H9 (cell line): Measurements from ENCODE around the gene SIGLEC10. TPM values are rescaled to one million over a fixed set of nuclear protein-coding genes. Genes with fewer than 3 reads are reported as not detected.

Experiments used
- DNase-seq: peaks from one replicate; pipeline ENCODE4 v3.0.0-alpha.2; 2017
- H2AFZ ChIP-seq: one replicate; pipeline ENCODE4 v1.6.1; 2013; ENCODE audit warnings: mild to moderate bottlenecking, low read length, control low read depth, moderate library complexity
- H2AK5ac ChIP-seq: 2 replicates; pipeline ENCODE4 v1.6.1; 2013; ENCODE audit warnings: low read length, control low read depth, mixed read lengths; ENCODE audit not compliant: insufficient read length
- H2BK120ac ChIP-seq: one replicate; pipeline ENCODE4 v1.6.1; 2013; ENCODE audit warnings: low read depth, mild to moderate bottlenecking, low read length, control low read depth, inconsistent platforms; ENCODE audit not compliant: poor library complexity, severe bottlenecking
- H2BK12ac ChIP-seq: 2 replicates; pipeline ENCODE4 v1.6.1; 2013; ENCODE audit warnings: low read length, control low read depth, mixed read lengths, low read depth; ENCODE audit not compliant: insufficient read length
- H2BK15ac ChIP-seq: 2 replicates; pipeline ENCODE4 v1.6.1; 2013; ENCODE audit warnings: low read depth, low read length, control low read depth
- H2BK20ac ChIP-seq: one replicate; pipeline ENCODE4 v1.6.1; 2013; ENCODE audit warnings: low read depth, mild to moderate bottlenecking, low read length, control low read depth, inconsistent platforms; ENCODE audit not compliant: poor library complexity, severe bottlenecking
- H2BK5ac ChIP-seq: 2 replicates; pipeline ENCODE4 v1.6.1; 2013; ENCODE audit warnings: low read length, control low read depth, mixed read lengths; ENCODE audit not compliant: insufficient read length
- H3K14ac ChIP-seq: 2 replicates; pipeline ENCODE4 v1.6.1; 2013; ENCODE audit warnings: low read length, control low read depth; ENCODE audit not compliant: insufficient read depth
- H3K18ac ChIP-seq: 2 replicates; pipeline ENCODE4 v1.6.1; 2013; ENCODE audit warnings: low read depth, mild to moderate bottlenecking, mixed read lengths, low read length, control low read depth; ENCODE audit not compliant: insufficient read length
- H3K23ac ChIP-seq: 2 replicates; pipeline ENCODE4 v1.6.1; 2013; ENCODE audit warnings: low read length, control low read depth, mixed read lengths, low read depth; ENCODE audit not compliant: insufficient read length
- H3K23me2 ChIP-seq: 2 replicates; pipeline ENCODE4 v1.6.1; 2013; ENCODE audit warnings: low read depth, mild to moderate bottlenecking, mixed read lengths, low read length, control low read depth; ENCODE audit not compliant: insufficient read length, poor library complexity, severe bottlenecking
- H3K27ac ChIP-seq: 2 replicates; pipeline ENCODE4 v1.5.1; 2013; ENCODE audit warnings: low read length, control low read depth, mixed read lengths, low read depth; ENCODE audit not compliant: insufficient read length
- H3K27me3 ChIP-seq: 2 replicates; pipeline ENCODE4 v1.6.1; 2013; ENCODE audit warnings: low read length, control low read depth, inconsistent platforms; ENCODE audit not compliant: insufficient read depth
- H3K4ac ChIP-seq: 2 replicates; pipeline ENCODE4 v1.6.1; 2013; ENCODE audit warnings: low read depth, mild to moderate bottlenecking, control low read depth, inconsistent platforms, low read length, moderate library complexity
- H3K4me1 ChIP-seq: 2 replicates; pipeline ENCODE4 v1.6.1; 2013; ENCODE audit warnings: low read length, control low read depth, inconsistent platforms; ENCODE audit not compliant: insufficient read depth
- H3K4me2 ChIP-seq: 2 replicates; pipeline ENCODE4 v1.6.1; 2013; ENCODE audit warnings: low read length, control low read depth, mixed read lengths; ENCODE audit not compliant: insufficient read length, insufficient read depth
- H3K56ac ChIP-seq: 2 replicates; pipeline ENCODE4 v1.6.1; 2013; ENCODE audit warnings: low read depth, mild to moderate bottlenecking, mixed read lengths, low read length, control low read depth; ENCODE audit not compliant: insufficient read length
- H3K79me1 ChIP-seq: 2 replicates; pipeline ENCODE4 v1.6.1; 2013; ENCODE audit warnings: low read depth, mild to moderate bottlenecking, moderate library complexity, low read length, control low read depth, inconsistent platforms; ENCODE audit not compliant: insufficient read depth, poor library complexity, severe bottlenecking
- H3K79me2 ChIP-seq: 2 replicates; pipeline ENCODE4 v1.6.1; 2013; ENCODE audit warnings: low read length, control low read depth, inconsistent platforms; ENCODE audit not compliant: insufficient read depth
- H3K9ac ChIP-seq: 2 replicates; pipeline ENCODE4 v1.6.1; 2013; ENCODE audit warnings: low read length, control low read depth, mixed read lengths; ENCODE audit not compliant: insufficient read length; ENCODE audit errors: extremely low read depth
- H3K9me3 ChIP-seq: one replicate; pipeline ENCODE4 v1.6.1; 2013; ENCODE audit warnings: low read depth, low read length, inconsistent platforms; ENCODE audit not compliant: control insufficient read depth
- H3T11ph ChIP-seq: one replicate; pipeline ENCODE4 v1.6.1; 2013; ENCODE audit warnings: mild to moderate bottlenecking, low read length, control low read depth, inconsistent platforms
- H4K20me1 ChIP-seq: one replicate; pipeline ENCODE4 v1.6.1; 2013; ENCODE audit not compliant: control insufficient read depth, insufficient read length, insufficient read depth
- H4K5ac ChIP-seq: 2 replicates; pipeline ENCODE4 v1.6.1; 2013; ENCODE audit warnings: low read depth, mild to moderate bottlenecking, mixed read lengths, low read length, control low read depth; ENCODE audit not compliant: insufficient read length
- H4K8ac ChIP-seq: replicated peaks from 2 replicates; pipeline ENCODE4 v1.6.1; 2013; ENCODE audit warnings: low read length, control low read depth, mixed read lengths, low read depth; ENCODE audit not compliant: insufficient read length
- H4K91ac ChIP-seq: 2 replicates; pipeline ENCODE4 v1.6.1; 2013; ENCODE audit warnings: low read depth, mild to moderate bottlenecking, moderate library complexity, mixed read lengths, low read length, control low read depth; ENCODE audit not compliant: insufficient read length
- H3K27ac Mint-ChIP-seq, 3 experiments: 2 replicates in 2 of 3; 3 replicates in 1 of 3; pipeline ENCODE4 v1.8.0; 2020 to 2021; ENCODE audit warnings: mixed read lengths in 3 of 3, mild to moderate bottlenecking in 1 of 3, moderate library complexity in 1 of 3
- H3K27me3 Mint-ChIP-seq: 2 replicates; pipeline ENCODE4 v1.8.0; 2021; ENCODE audit warnings: low read depth, mild to moderate bottlenecking, moderate library complexity, mixed read lengths
- H3K36me3 Mint-ChIP-seq, 3 experiments: 2 replicates in 2 of 3; 3 replicates in 1 of 3; pipeline ENCODE4 v1.8.0; 2020 to 2021; ENCODE audit warnings: low read depth in 3 of 3, mixed read lengths in 3 of 3; ENCODE audit not compliant: insufficient read depth in 1 of 3
- H3K4me1 Mint-ChIP-seq, 2 experiments: 2 replicates each; pipeline ENCODE4 v1.8.0; 2020; ENCODE audit warnings: mixed read lengths in 2 of 2
- H3K4me3 Mint-ChIP-seq, 2 experiments: 2 replicates in 1 of 2; 3 replicates in 1 of 2; pipeline ENCODE4 v1.8.0; 2020 to 2021; ENCODE audit warnings: mild to moderate bottlenecking in 2 of 2, mixed read lengths in 2 of 2, moderate library complexity in 1 of 2
- H3K9me3 Mint-ChIP-seq, 2 experiments: 2 replicates in 1 of 2; 3 replicates in 1 of 2; pipeline ENCODE4 v1.8.0; 2020; ENCODE audit warnings: mild to moderate bottlenecking in 2 of 2, mixed read lengths in 2 of 2, moderate library complexity in 1 of 2
- WGBS: extraction: QIAGEN DNeasy Blood & Tissue Kit; methylation state at CpG from one replicate; pipeline ENCODE4 v1.1.7; 2013; ENCODE audit warnings: missing lambda C conversion rate, low lambda C conversion rate, mixed read lengths; ENCODE audit not compliant: insufficient read length; ENCODE audit errors: extremely low coverage; 5-methylcytosine and 5-hydroxymethylcytosine counted together
- total RNA-seq: library from RNA; stranded (reverse); gene quantifications from 2 replicates; pipeline ENCODE4 v1.2.1, GENCODE V29; 2021
- TF ChIP-seq, protein P1 (sequence below): fragments of 200-600 bp; sonication (generic); conservative IDR thresholded peaks from 3 replicates; pipeline ENCODE4 v1.8.0; 2021; ENCODE audit warnings: antibody characterized with exemption, mild to moderate bottlenecking

Gene SIGLEC10
- total RNA-seq, 1 experiment from 2014 or later = not detected

DNA sequence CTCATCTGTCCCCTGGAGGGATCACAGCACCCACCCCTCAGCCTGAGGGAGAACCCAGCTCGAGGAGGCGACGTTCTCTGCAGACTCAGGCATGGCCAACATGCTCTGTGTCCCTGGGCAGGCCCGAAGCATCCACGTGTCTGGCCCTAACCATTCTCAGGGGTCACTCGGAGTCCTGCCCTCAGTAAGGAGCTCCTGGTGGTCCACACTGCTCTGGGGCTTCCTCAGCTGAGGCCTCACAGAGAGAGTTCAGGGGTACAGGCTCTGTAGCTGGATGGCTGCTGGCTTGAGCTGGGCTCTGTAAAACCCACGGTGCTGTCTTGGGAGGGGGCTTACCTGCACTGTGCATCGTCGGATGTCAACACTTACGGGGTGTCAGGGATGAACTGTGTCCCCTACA is 45.2 kb upstream of the SIGLEC10 start:
- Histone ChIP-seq H3K27ac (no peak overlapping the region), H3K79me2 (no peaks in the 10 kb centered on the region), H2BK12ac (no peak overlapping the region), H2BK15ac (no peak overlapping the region), H3K23me2 (no peaks in the 10 kb centered on the region), H3K4ac (no peak overlapping the region), H3T11ph (no peak overlapping the region), H3K18ac (no peak overlapping the region), H4K20me1 (no peaks in the 10 kb centered on the region), H2BK5ac (no peak overlapping the region), H3K23ac (no peak overlapping the region), H4K8ac (no peak overlapping the region), H3K14ac (no peak overlapping the region), H2BK120ac (no peak overlapping the region), H2AK5ac (no peak overlapping the region), H3K4me2 (no peak overlapping the region), H3K79me1 (no peaks in the 10 kb centered on the region), H3K9ac (no peak overlapping the region), H2AFZ (no peak overlapping the region), H3K9me3 (no peaks in the 10 kb centered on the region), H4K91ac (no peak overlapping the region), H3K27me3 (no peaks in the 10 kb centered on the region), H2BK20ac (no peak overlapping the region), H3K4me1 (no peaks in the 10 kb centered on the region), H3K56ac (no peak overlapping the region), H4K5ac (no peak overlapping the region)
- DNase-seq = no peak
- Mint-ChIP-seq H3K27me3 (peaks cover 50% of the 10 kb centered on the region), H3K36me3 (no peaks in the 10 kb centered on the region), H3K27ac (no peak overlapping the region), H3K4me3 (0 out of 5 replicates have a peak overlapping the region, but pooled peaks of 1 of the 2 experiments have one; percentile 55), H3K4me1 (peaks cover 0 to 6% of the 10 kb centered on the region in 2 experiments; a peak in 2 of 4 replicates), H3K9me3 (peaks cover 0 to 86% of the 10 kb centered on the region in 2 experiments; a peak in 2 of 5 replicates)
- no CpG with 5 or more reads among the region's 10 CpGs for WGBS
- TF ChIP-seq, protein P1, sequence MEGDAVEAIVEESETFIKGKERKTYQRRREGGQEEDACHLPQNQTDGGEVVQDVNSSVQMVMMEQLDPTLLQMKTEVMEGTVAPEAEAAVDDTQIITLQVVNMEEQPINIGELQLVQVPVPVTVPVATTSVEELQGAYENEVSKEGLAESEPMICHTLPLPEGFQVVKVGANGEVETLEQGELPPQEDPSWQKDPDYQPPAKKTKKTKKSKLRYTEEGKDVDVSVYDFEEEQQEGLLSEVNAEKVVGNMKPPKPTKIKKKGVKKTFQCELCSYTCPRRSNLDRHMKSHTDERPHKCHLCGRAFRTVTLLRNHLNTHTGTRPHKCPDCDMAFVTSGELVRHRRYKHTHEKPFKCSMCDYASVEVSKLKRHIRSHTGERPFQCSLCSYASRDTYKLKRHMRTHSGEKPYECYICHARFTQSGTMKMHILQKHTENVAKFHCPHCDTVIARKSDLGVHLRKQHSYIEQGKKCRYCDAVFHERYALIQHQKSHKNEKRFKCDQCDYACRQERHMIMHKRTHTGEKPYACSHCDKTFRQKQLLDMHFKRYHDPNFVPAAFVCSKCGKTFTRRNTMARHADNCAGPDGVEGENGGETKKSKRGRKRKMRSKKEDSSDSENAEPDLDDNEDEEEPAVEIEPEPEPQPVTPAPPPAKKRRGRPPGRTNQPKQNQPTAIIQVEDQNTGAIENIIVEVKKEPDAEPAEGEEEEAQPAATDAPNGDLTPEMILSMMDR = no peak
